NCI-H146 treated with DMSO at 0.1 percent for 48 hours (cell line): ENCODE results near the gene OR52N1.
A peak's percentile ranks its signal among the peaks of the same experiment; 100 is the strongest.

Experiments used
- DNase-seq: peaks from one replicate; lab custom pipeline; 2025; ENCODE audit not compliant: unreplicated experiment; lab: John Stamatoyannopoulos, UW

Gene OR52N1

DNA sequence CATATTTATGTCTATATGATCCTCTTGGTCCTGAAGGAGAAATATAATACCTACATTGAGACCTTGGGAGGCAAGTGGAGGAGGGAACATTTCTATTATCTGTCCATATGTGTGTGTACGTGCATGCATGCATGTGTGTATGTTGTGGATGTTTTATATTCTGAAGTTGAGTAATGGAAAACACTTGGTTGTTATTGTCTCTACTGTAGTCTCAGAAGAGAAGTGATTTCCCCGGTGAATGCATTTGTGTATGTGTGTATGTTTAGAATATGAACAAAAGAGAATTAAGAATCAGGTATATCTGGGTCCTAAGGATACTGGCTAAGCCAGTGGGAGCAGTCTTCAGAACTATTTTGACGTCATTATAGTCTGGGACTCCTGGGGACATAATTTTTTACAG is at the start of gene OR52N1:
Gene OR52N1, minus strand, starts transcription at position 101 of the 400 bp plus-strand sequence. CDS start 2,449 bp downstream, outside the sequence.
- no peak for DNase-seq

DNA sequence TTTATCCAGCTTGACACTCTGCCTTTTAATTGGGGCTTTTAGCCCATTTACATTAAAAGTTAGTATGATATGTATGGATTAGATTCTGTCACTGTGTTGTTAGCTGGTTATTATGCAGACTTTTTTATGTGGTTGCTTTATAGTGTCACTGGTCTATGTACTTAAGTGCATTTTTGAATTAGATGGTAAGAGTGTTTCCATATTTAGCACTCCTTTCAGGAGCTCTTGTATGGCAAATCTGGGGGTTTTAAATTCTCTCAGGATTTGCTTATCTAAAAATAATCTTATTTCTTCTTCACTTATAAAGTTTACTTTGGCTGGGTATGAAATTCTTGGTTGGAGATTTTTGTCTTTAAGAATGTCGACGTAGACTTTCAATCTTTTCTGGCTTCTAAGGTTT is 46.6 kb upstream of the OR52N1 start:
- DNase-seq = no peak

DNA sequence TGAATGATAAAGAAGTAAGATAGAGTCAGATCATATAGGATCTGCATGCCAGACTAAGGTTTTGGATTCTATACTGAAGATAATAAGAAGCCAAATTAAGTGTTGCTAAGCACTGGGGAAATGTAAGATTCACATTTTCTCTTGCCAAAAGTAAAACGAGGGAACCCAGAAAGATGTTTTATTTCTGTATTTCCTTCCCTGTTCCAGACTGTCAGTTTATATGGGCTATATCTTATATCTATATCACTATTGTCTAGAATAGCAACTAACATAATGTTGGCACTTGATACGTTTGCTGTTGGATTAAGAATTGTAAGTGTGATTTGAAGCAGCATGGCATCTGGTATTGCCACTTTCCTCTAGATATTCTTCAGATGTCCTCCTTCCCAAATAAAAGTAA is 42.4 kb upstream of the OR52N1 start:
- DNase-seq = no peak

DNA sequence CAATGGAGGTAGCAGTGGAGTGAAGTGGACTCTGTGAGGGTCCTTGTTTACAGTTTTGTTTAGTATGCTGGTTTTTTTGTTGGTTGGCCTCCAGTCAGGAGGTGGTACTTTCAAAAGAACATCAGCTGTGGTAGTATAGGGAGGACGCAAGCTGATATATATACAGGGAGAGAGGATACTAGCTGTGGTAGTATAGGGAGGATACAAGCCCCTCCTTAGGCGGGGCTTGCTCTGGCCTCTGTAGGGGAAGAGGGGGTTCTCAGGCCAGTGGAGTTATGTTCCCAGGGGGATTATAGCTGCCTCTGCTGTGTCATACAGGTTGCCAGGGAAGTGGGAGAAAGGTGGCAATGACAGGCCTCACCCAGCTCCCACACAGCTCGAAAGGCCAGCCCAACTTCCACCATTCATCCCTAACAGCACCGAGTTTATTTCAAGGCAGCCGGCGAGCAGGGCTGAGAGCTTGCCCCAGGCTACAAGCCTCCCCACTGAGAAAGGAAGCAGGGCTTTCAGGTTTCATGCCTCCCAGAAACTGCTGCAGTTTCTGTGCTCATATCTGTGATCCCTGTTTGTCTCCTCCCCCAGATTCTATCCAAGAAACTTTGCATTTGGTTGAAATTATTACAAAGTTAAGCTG is 40.2 kb upstream of the OR52N1 start:
- DNase-seq = no peak

DNA sequence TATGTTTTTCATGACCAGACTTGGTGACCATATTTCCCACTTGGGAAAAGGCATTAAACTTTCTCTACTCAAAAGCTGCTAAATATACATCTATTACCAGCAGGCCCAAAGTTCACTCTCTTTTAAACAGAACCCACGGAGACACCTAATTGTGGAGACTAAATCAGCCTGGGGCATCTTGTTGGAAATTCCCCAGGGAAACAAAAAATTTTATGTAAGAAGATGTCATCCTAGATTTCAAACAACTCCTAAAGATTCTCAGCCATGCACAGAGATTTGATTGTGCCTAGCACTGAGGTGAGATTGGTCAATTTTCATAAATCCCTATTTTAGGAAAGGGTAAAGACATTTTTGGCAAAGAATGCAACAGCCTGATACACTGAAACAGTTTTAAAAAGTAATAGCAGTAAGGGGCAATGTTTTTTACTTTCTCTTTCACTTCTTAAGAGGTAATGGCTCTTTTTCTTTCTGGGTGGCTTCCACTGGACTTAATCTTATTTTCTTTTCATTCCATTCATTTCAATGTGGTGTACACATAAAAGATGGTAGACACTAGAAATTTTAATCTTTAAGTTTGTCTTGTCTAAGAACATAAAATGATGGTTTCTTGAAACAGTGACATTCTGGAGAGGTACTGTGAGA is 27.3 kb upstream of the OR52N1 start:
- DNase-seq = no peak

DNA sequence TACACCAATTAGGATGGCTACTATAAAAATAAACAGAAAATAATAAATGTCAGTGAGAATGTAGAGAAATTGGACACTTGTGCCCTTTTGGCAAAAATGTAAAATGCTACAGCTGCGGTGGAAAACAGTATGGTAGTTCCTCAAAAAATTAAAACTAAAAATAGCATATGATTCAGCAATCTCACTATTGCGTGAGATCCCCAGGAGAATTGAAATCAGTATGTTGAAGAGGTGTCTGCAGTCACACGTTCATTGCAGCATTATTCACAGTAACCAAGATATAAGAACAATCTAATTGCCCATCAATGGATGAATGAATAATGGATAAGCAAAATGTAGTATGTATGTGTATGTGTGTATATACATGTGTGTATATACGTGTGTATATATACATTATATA is 24.5 kb upstream of the OR52N1 start:
- DNase-seq = no peak

DNA sequence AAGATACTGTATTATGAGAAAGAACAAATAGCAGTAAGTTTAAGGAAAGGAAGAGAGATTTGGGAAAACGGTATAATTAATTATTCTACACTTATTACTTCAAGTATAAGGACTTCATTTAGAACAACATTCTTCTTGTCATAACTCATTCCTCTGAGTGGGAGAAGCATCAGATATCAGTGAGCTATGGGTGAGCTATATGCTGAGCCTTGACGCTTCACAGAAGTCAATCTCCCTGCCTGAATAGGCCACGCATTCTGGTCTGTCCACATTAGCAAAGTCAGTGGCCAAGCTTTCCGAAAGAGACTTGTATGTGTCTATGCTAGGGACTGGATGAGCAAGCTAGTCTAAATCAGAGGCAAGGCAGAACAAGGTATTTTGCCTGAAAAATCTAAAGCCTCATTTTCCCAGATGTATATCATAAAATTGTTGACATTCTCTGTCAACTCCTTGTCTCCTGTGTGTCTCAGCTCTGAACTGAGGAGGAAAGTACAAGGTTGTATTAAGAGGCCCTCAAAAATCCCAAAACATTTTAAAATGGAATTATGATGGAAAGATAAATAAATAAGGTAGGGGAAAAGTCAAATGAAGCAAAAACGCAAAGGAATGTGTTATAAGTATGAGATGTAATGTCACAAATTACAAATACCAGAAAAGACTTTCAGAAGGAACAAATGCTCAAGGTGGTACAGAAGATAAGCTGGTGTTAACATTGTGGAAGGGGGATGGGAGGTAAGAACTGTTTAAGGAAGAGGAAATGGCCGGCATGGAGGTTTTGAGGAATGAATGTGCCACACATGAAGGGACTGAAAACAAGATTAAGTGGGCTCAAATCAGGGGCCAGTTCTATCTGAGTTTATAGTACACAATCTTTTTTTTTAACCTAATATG is 19.1 kb upstream of the OR52N1 start:
- no peak for DNase-seq

DNA sequence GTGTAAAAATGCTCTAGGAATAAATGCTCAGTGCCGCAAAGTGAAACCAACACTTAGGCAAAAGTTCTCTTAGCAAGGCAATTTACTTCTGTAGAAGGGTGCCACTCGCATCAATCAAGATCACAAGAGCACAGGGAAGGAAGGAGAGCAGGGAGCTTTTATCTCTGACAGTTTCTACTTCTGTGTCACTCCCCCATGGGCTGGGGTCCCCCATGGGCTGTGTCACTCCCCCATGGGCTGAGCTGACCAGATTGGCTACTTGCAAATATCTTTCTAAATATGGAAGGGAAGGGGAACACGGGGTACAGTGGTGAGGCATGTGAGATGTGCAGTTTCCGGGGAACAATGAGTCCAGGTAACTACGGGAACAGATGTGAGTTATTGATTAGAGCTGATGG is 18.1 kb upstream of the OR52N1 start:
- no peak for DNase-seq

DNA sequence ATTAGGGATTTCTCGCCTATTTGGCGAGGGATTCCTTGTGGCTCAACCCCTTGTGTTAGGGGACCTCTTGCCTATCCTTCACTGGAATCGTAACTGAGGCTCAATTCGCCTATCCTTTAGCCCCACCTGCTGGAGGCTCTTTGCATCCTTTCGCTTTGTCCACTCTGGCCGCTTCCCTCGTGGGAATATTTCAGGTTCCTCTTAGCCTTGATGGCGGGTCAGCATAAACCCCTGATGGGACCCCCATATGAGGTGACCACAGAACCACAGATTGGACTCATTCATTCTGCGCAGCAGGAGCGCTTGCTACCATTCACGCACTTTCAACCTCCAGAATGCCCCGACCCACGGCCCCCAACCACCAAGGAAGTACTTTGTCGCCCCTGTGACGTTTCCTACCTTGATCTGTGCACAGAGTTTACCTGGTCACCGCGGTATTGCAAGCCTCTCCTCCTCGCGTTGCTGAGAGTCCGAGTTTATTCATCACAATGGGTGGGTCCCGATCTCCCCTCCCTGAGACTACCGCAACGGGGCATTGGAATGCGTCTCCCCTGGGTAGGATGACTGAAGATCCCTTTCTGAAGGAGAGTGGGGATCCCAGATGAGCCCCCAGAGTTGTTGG is 17.5 kb upstream of the OR52N1 start, which contains the start of gene OR52N2:
Gene OR52N2, plus strand, starts transcription at position 425 of the 622 bp plus-strand sequence. CDS start 11,412 bp downstream, outside the sequence.
- peak; percentile 42 for DNase-seq

DNA sequence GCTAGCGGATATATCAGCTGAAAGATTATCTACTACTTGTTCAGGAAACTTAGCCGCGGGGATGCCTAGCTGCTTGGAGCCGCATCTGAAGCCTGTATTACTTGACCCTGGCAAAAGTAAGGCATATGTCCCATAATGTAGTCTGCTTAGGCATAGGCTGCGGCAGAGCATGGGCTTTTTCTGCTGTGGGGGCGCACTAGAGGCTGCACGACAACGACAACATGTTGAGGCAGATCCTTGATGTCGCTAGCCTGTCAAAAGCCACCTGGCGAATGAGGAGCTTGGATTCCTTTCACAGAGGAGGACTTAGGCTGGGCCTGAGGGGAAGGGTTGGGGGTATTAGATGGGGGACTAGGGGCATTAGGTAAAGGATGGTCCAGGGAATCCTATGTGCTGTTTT is 16.5 kb upstream of the OR52N1 start:
- no peak for DNase-seq

DNA sequence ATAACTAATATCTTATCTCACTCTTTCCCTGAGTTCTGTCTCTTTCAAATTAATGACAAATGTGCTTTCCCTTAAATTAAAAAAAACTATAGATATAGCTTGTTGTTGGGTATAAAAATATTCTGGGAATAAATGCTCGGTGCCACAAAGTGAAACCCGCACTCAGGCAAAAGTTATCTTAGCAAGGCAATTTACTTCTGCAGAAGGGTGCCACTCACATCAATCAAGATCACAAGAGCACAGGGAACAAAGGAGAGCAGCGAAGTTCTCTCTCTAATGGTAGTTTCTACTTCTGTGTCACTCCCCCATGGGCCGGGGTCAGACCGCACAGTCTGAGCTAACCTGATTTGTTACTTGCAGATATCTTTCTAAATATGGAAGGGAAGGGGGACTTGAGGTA is 12.9 kb upstream of the OR52N1 start:
- no peak for DNase-seq

DNA sequence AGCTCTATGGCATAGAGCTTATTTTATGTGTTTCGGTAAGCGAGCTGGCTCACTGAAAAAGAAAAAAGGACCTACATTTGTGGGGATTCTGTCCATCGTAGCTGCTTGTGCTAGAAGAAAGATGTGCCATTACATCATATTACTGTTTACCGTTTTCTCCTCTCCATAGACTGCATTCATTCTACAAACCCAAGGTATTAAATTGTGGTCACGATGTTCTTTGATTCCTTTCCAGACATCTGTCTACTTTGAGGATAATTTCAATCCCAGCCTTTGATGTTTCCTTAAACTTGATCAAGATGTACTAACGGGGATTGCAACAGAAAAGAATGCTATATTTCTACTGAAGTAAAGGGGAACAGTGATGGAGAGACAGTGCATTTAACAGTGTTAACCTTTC is 5.5 kb upstream of the OR52N1 start:
- DNase-seq = no peak

DNA sequence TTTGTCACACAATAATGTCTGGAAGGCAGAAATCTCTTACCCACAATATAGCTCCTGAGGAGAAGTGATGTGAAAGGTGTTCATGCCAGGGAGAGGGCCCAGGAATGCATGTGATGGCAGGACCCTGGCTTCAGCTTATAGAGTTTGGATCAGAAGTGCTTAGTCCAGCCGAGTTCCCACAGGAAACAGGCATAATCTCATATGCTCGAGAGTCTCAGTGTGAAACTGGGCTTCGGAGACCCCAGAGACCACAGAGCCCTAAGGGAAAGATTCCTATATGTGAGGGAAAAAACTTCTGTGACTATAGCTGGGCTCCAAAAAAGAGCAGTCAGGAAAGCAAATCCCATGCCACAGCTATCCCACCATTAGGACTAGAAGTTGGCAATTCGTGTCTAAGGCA is 7.8 kb downstream of the OR52N1 start, which contains the start of gene OR52N5:
Gene OR52N5, minus strand, starts transcription at position 101 of the 400 bp plus-strand sequence. CDS start 4,721 bp downstream, outside the sequence.
- no peak for DNase-seq

DNA sequence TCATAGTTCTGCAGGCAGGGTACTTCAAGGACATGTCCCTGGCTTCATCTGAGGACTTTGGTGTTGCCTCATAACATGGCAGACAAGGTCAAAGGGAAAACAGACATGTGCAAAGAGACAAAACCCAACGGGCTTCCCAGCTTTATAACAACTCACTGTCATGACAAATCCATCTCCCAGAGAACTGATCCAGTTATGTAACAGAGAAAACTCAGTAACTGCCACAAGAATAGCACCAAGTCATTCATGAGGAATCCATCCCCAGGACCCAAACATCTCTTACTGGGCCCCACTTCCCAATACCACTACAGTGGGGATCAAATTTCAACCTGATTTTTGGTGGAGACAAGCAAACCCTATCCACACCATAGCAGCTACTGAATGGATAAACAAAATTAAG is 24.0 kb downstream of the OR52N1 start:
- DNase-seq = no peak

DNA sequence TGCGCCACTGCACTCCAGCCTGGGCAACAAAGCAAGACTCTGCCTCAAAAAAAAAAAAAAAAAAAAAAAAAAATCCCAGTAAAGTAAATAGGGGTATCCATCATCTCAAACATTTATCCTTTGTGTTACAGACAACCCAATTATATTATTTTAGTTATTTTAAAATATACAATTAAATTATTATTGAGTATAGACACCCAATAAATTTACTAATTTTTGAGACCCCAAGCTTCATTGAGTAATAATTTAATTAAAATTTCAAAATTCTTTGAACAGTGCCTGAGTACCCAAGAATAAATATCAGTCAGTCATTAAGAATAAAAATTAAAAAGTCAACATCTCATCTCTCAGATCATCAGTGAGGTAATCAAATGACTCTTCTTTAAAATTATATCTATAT is 37.1 kb downstream of the OR52N1 start, which contains the start of gene OR52N4:
Gene OR52N4, plus strand, starts transcription at position 301 of the 400 bp plus-strand sequence. CDS start 498 bp downstream, outside the sequence.
- no peak for DNase-seq

DNA sequence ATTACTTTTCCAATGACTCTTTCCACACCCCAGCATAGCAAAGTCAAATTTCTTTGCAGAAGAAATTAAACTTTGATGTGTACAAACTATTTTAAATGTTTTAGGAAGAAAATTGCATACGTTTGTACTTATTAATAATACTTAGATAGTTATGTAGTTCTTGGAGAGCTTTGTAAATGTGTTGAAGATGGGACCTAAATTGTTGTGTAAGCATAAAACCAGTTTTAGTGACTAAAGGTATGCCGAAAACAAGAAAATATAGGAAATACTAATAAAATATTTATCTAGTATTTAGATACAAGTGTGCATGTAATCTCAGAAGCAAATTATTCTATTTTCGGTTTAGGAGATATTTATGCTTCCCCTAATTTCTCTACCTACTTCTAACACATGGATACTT is 41.2 kb downstream of the OR52N1 start:
- DNase-seq = no peak

DNA sequence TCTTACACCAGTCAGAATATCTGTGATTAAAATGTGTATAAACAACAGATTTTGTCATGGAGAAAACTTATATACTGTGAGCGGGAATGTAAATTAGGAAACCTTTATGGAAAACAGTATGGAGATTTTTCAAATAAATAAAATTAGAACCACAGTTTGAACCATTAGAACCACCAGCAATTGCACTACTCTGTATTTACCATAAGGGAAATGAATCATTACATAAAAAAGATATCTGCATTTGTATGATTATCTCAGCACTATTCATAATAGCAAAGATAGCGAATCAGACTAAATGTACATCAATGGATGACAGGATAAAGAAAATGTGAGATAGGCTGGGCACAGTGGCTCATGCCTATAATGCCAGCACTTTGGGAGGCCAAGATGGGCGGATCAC is 44.5 kb downstream of the OR52N1 start:
- DNase-seq = no peak

DNA sequence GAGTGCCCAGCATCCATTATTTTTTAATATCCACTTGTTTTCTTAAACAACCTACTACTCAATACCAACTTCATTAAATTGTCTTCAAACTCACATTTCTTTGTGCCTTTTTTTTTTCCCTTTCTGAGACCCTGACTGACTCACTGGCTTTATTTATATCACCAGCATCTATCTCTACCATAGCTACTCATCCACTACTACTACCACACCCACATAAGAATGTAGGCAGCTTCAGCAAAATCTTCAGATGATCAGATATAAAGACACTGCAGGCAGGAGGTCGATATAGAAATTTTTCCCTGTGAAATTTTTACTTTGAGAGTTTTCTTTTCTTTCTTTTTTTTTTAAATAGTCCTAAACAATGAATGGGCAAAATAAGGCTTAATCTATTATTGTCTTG is 52.6 kb downstream of the OR52N1 start:
- no peak for DNase-seq

DNA sequence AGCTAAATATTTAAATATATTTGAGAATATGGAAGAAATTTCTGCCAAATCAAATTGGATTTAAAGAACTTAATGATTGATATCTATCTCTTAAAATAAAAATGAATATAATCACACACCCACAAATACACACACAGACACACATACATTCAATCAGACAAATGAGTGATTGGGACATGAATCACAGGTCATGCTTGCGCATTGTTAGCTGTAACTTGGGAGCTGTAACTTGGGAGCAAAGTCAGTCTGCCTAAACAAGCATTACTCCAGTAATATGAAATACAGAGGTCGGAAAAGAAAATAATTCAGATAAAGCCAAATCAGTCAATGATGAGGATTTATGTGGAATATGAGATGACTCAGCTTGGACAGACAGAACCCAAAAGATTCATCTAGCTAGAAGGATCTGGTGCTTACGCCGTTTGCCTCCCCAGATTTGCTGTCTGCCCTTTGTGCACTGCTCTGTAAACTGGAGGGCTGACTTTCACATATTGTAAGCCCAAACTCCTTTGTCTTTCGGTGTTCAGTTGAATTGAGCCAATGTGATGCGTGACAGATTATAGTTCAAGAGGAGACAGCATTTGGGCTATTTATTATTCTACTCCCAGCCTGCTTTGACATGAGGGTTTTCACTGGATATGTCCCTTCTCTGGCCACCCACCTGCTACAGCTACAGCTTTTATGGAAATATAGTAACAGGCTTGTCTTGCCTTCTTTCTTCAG is 53.2 kb downstream of the OR52N1 start:
- no peak for DNase-seq

DNA sequence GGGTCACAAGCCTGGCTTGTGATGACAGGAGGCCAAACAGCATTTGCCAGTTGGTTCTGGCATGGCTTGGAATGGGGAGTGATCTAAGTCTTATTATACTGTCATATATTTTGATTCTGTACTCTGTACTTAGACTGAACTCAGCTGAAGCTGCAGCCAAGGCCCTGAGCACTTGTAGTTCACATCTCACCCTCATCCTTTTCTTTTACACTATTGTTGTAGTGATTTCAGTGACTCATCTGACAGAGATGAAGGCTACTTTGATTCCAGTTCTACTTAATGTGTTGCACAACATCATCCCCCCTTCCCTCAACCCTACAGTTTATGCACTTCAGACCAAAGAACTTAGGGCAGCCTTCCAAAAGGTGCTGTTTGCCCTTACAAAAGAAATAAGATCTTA is 54.0 kb downstream of the OR52N1 start:
- no peak for DNase-seq
